GM18858 (cell line): ENCODE data around the gene ARMH1.

Source experiments
- ATAC-seq: cut with Tn5 transposase; IDR thresholded peaks from one replicate; pipeline ENCODE4 v1.9.1; 2021; ENCODE audit not compliant: unreplicated experiment

Gene ARMH1

GRCh38 chr1:44674113-44675000 lies at the start of gene ARMH1, which contains the start of gene TMEM53:
TSS of gene ARMH1 (plus strand) at chr1:44674714. CDS start at chr1:44689698, 14,984 bp downstream.
TSS of gene TMEM53 (minus strand) at chr1:44674481. CDS start at chr1:44674391, 90 bp downstream.
- ATAC-seq, result peak; percentile 76

GRCh38 chr1:44625348-44625747 lies 49.2 kb upstream of the ARMH1 start:
- no peak for ATAC-seq

GRCh38 chr1:44628962-44629756 lies 45.4 kb upstream of the ARMH1 start:
- ATAC-seq, result no peak

GRCh38 chr1:44630116-44630515 lies 44.4 kb upstream of the ARMH1 start:
- no peak for ATAC-seq

- ATAC-seq, result no peak
These were observed 43.2 kb upstream of the ARMH1 start for GRCh38 chr1:44631333-44631646.

- ATAC-seq, result no peak
These were observed 42.6 kb upstream of the ARMH1 start for GRCh38 chr1:44631647-44632539.

- ATAC-seq, result no peak
These were observed 41.9 kb upstream of the ARMH1 start for GRCh38 chr1:44632598-44632997.

- no peak for ATAC-seq
These were observed 39.8 kb upstream of the ARMH1 start for GRCh38 chr1:44634606-44635189.

GRCh38 chr1:44635439-44635838 lies 39.1 kb upstream of the ARMH1 start:
- ATAC-seq, result no peak

- ATAC-seq, result no peak
These were observed 38.3 kb upstream of the ARMH1 start for GRCh38 chr1:44636083-44636687.

GRCh38 chr1:44636688-44637598 lies 37.6 kb upstream of the ARMH1 start:
- no peak for ATAC-seq

GRCh38 chr1:44637702-44638411 lies 36.7 kb upstream of the ARMH1 start:
- no peak for ATAC-seq

- no peak for ATAC-seq
These were observed 34.2 kb upstream of the ARMH1 start for GRCh38 chr1:44640200-44640853.

GRCh38 chr1:44641126-44642102 lies 33.1 kb upstream of the ARMH1 start:
- no peak for ATAC-seq

GRCh38 chr1:44642255-44642654 lies 32.3 kb upstream of the ARMH1 start:
- ATAC-seq, result no peak

GRCh38 chr1:44642925-44643324 lies 31.6 kb upstream of the ARMH1 start:
- no peak for ATAC-seq
